Testis (tissue), 2 donors: ENCODE data around the gene MEF2A.

Experiments
- POLR2A ChIP-seq: fragments of 450-650 bp; IDR thresholded peaks from one replicate; pipeline ENCODE4 v1.6.1; 2017; ENCODE audit warnings: antibody characterized with exemption, mild to moderate bottlenecking, moderate library complexity
- TF ChIP-seq, protein P1 (sequence below), 3 experiments: fragments of 450-650 bp in 2 of 3; fragments of 200-600 bp in 1 of 3; sonication (generic) in 1 of 3; IDR thresholded peaks; one replicate each; pipeline ENCODE4 v1.5.1; 2016 to 2019; ENCODE audit warnings: antibody characterized with exemption in 3 of 3, mild to moderate bottlenecking in 2 of 3, moderate library complexity in 1 of 3

GRCh38 chr15:99634576-99634975, 68.8 kb downstream of the MEF2A start:
- TF ChIP-seq, protein P1, sequence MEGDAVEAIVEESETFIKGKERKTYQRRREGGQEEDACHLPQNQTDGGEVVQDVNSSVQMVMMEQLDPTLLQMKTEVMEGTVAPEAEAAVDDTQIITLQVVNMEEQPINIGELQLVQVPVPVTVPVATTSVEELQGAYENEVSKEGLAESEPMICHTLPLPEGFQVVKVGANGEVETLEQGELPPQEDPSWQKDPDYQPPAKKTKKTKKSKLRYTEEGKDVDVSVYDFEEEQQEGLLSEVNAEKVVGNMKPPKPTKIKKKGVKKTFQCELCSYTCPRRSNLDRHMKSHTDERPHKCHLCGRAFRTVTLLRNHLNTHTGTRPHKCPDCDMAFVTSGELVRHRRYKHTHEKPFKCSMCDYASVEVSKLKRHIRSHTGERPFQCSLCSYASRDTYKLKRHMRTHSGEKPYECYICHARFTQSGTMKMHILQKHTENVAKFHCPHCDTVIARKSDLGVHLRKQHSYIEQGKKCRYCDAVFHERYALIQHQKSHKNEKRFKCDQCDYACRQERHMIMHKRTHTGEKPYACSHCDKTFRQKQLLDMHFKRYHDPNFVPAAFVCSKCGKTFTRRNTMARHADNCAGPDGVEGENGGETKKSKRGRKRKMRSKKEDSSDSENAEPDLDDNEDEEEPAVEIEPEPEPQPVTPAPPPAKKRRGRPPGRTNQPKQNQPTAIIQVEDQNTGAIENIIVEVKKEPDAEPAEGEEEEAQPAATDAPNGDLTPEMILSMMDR (IDR thresholded peaks at IDR 0.05): no peak
- TF ChIP-seq POLR2A: no peak
